Activated naive CD4-positive, alpha-beta T cell treated with anti-CD3 and anti-CD28 coated beads, Interleukin-2, amount 50 U/mL, for 72 hours (primary cell): Measurements from ENCODE around the gene LENG8. TPM values are rescaled to one million over a fixed set of nuclear protein-coding genes. Genes with fewer than 3 reads are reported as not detected.

Experiments used
- ATAC-seq, 2 donors: fragments of 150-1000 bp; cut with Tn5 transposase; 2 replicates each; pipeline ENCODE4 v1.10.0; 2021; ENCODE audit warnings: mild to moderate bottlenecking in 2 of 2, moderate library complexity in 2 of 2
- DNase-seq, 2 donors: peaks; one replicate each; pipeline ENCODE4 v3.0.0; 2021 to 2022; ENCODE audit warnings: low spot score in 2 of 2
- H3K27ac Mint-ChIP-seq, 2 donors: one replicate each; pipeline ENCODE4 v1.8.0; 2022; ENCODE audit warnings: mild to moderate bottlenecking in 2 of 2, mixed read lengths in 2 of 2
- H3K36me3 Mint-ChIP-seq, 2 donors: one replicate each; pipeline ENCODE4 v1.8.0; 2022; ENCODE audit warnings: mixed read lengths in 2 of 2
- H3K9me3 Mint-ChIP-seq, 2 donors: one replicate each; pipeline ENCODE4 v1.8.0; 2022; ENCODE audit warnings: mixed read lengths in 2 of 2
- total RNA-seq, 2 donors: library from RNA; stranded (reverse); gene quantifications; one replicate each; pipeline ENCODE4 v1.2.3, GENCODE V29; 2022

LENG8 gene
- total RNA-seq, 2 donors from 2014 or later: 191 to 205 TPM

GRCh38 chr19:54453921-54454780 lies 5.2 kb downstream of the LENG8 start:
- Mint-ChIP-seq H3K9me3 (no peaks in the 10 kb centered on the region), H3K27ac (no peak overlapping the region), H3K36me3 (peaks cover 36 to 38% of the 10 kb centered on the region in 2 donors)
- DNase-seq (no peak), ATAC-seq (no peak)

- Mint-ChIP-seq H3K9me3 (no peaks in the 10 kb centered on the region), H3K27ac (peak overlapping the region in 1 of 2 donors; percentile 77), H3K36me3 (peaks cover 34 to 40% of the 10 kb centered on the region in 2 donors)
- no peak for ATAC-seq
- DNase-seq: no peak
Observed at GRCh38 chr19:54454781-54455675, 6.0 kb downstream of the LENG8 start.

GRCh38 chr19:54455786-54456422 lies 6.9 kb downstream of the LENG8 start:
- Mint-ChIP-seq H3K27ac (peak overlapping the region in 1 of 2 donors; percentile 77), H3K36me3 (peaks cover 25 to 31% of the 10 kb centered on the region in 2 donors), H3K9me3 (no peaks in the 10 kb centered on the region)
- ATAC-seq (no peak), DNase-seq (no peak)

DNA sequence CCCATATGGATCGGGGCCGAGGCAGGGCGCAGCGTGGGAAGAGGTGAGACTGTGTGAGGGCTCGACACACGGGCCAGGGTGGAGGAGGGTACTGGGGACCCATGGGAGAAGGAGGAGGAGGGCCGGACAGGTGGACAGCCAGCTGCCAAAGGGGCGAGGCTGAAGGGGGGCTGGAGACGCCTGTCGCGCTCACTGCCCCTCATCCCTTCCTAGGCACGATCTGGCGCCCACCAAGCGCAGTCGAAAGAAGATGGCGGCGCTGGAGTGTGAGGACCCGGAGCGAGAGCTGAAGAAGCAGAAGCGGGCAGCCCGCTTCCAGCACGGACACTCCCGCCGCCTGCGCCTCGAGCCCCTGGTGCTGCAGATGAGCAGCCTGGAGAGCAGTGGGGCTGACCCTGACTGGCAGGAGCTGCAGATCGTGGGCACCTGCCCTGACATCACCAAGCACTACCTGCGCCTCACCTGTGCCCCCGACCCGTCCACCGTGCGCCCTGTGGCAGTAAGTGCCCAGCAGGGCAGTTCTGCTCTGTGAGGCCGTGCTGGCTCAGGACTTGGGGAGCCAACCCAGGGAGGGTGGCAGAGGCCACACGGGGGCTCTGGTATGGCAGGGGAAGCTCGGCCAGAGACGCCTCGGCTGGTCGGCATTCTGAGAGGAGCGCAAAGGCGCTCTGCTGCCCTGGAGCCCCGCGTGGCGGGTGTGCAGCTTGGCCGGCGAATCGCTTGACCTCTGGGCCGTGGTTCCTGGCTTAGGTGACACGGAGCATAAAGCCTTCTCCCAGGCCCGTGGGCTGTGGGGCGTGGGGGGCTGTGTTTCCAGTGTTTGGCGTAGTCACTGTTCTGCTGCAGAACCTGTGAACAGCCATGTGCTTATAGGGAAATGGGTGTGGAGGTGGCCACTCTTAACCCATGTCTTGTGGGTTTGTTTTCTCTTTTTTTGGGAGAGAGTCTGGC lies 7.7 kb downstream of the LENG8 start:
- DNase-seq (no peak), ATAC-seq (no peak)
- H3K27ac Mint-ChIP-seq: no peak overlapping the region
- peaks cover 18 to 27% of the 10 kb centered on the region in 2 donors for H3K36me3 Mint-ChIP-seq
- H3K9me3 Mint-ChIP-seq: no peaks in the 10 kb centered on the region

GRCh38 chr19:54457773-54458647 lies 9.0 kb downstream of the LENG8 start:
- DNase-seq (no peak), ATAC-seq (no peak)
- Mint-ChIP-seq H3K27ac (peak overlapping the region; percentile 33 to 63), H3K9me3 (no peaks in the 10 kb centered on the region), H3K36me3 (peaks cover 10 to 32% of the 10 kb centered on the region in 2 donors)

GRCh38 chr19:54458648-54459281 lies 9.8 kb downstream of the LENG8 start:
- ATAC-seq: no peak
- Mint-ChIP-seq H3K36me3 (peaks cover 5 to 32% of the 10 kb centered on the region in 2 donors), H3K9me3 (no peaks in the 10 kb centered on the region), H3K27ac (peak overlapping the region; percentile 55 to 63)
- no peak for DNase-seq

GRCh38 chr19:54459282-54460229 lies 10.6 kb downstream of the LENG8 start:
- ATAC-seq: no peak
- Mint-ChIP-seq H3K9me3 (no peaks in the 10 kb centered on the region), H3K36me3 (peaks cover 5 to 33% of the 10 kb centered on the region in 2 donors), H3K27ac (peak overlapping the region; percentile 63 to 66)
- no peak for DNase-seq

DNA sequence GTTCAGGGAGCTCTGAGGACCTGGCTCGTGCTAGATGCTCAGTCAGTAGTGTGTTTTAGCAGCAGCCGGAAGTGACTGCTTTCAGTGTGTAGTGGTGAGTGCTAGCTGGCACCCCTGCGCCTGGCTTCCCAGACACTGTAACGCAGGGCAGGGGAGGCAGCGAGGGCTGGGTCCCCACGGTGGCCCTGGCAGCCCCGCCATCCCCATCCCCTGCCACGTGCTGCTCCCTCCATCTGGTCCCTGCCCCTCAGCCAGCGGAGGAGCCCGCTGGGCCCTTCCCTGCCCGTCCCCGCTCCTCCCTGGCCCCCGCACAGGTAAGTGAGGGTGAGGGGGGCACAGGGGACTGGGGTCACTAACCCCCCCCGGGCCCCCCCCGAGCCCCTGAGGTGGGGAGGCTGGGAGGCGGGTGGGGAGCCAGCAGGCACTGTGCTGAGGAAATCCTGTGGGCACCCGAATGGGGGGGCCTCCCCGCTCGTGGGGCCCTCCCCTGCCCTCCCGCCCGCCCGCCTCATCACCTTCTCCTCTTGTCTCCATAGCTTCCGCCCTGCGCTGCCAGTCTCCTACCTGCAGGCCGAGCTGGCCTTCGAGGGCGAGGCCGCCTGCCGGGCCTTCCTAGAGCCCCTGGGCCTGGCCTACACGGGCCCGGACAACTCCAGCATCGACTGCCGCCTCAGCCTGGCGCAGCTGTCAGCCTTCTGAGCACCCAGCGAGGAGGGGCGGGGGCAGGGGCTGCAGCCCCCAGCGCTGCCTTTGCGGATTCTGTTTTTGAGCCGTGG lies 11.4 kb downstream of the LENG8 start:
- ATAC-seq: no peak
- H3K27ac Mint-ChIP-seq: no peak overlapping the region

DNA sequence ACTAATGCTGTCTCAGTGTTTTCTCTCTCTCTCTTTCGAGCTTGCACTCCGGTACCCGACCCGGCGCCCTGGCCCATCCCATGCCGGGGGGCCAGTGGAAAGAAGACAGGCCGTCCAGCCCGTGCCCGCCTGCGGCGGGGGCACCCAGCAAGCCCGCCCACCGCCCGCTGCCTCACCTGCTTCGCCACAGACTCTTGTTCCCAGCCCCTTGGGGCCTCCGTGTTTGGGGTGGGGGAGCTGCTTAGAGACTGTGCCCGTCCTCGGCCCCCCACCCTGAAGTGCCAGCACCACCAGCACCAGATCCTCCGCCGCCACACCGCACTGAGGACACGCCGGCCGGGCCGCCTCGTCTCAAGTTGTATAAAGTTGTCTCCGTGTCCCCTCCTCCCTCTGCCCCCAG lies 12.2 kb downstream of the LENG8 start:
- Mint-ChIP-seq H3K27ac (peak overlapping the region; percentile 22 to 81), H3K36me3 (peaks cover 4 to 35% of the 10 kb centered on the region in 2 donors)
- DNase-seq: no peak

More for the DNA sequence above, 11.4 kb downstream of the LENG8 start:
- Mint-ChIP-seq H3K9me3 (no peaks in the 10 kb centered on the region), H3K36me3 (peaks cover 0 to 37% of the 10 kb centered on the region in 2 donors)
- no peak for DNase-seq

DNA sequence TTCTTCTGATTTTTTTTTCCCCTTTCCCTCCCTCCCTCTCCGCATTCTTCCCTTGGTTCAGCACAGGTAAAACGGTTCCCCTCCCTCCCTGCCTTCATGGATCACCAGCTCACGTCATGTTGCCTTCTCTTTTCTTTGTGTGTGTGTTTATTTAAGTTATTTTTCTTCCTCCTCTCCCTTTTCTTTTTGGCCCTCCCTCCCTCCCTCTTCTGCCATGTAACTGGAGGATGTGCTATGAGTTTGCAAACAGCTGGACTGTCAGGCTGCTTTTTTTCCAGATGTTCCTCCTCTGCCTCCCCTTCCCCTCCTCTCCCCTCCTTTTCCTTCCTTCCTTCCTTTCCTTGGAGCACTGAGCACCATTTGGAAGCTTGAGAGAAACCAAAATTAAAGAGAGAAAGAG lies 12.6 kb downstream of the LENG8 start:
- DNase-seq (no peak), ATAC-seq (no peak)
- Mint-ChIP-seq H3K36me3 (peaks cover 4 to 32% of the 10 kb centered on the region in 2 donors), H3K27ac (peak overlapping the region; percentile 60 to 81), H3K9me3 (no peaks in the 10 kb centered on the region)

More for the DNA sequence above, 12.2 kb downstream of the LENG8 start:
- H3K9me3 Mint-ChIP-seq: no peaks in the 10 kb centered on the region
- no peak for ATAC-seq

GRCh38 chr19:54462047-54462654 lies 13.2 kb downstream of the LENG8 start:
- DNase-seq (no peak), ATAC-seq (no peak)
- peak overlapping the region; percentile 60 to 81 for H3K27ac Mint-ChIP-seq
- H3K9me3 Mint-ChIP-seq: no peaks in the 10 kb centered on the region
- peaks cover 4 to 32% of the 10 kb centered on the region in 2 donors for H3K36me3 Mint-ChIP-seq

DNA sequence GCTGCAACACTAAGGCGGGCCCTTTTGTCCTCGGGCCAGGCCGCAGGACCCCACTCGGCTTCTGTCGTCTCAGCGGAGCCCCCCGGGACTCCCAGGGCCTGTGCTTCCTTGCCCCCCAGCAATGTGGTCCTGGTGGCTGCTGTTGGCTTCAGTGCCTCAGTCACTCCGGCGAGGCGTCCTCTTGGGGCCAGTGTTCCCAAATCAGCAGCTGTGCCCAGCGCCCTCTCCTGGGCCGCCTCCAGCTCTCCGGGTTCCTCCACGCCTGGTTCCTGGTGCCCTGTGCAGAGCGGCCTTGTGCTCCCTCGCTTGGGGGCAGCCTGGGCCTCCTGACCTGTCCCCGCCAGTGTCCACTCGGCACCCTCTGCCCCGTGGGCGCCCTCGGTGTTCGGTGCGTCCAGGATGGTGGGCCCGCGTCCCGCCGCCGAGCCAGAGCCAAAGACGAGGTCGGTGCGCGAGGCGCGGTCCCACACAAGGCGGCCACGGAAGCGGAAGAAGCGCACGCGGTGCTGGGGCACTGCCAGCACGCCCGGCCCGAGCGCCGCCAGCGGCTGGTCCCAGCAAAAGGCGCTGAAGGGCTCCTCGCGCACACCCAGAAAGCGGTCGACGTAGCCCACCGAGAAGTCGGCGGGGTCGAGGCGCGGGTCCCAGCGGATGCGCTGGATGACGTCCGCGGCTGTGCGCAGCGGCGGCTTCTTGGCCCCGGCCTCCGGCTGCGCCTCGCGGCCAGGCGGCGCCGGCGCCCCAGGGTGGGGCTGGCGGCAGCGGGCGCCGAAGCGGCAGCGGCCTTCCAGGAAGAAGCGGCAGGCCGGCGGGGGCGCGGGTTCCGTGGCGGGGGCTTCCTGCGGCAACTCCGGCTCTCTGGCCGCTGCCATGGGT lies 13.9 kb downstream of the LENG8 start:
- ATAC-seq: peak; percentile 16 to 25
- DNase-seq: peak; percentile 72 to 78
- H3K9me3 Mint-ChIP-seq: no peaks in the 10 kb centered on the region
- peak overlapping the region in 1 of 2 donors; percentile 81 for H3K27ac Mint-ChIP-seq
- H3K36me3 Mint-ChIP-seq: peaks cover 4 to 32% of the 10 kb centered on the region in 2 donors
